Measurements from ENCODE around the gene MTF2. TPM values are rescaled to one million over a fixed set of nuclear protein-coding genes. Genes with fewer than 3 reads are reported as not detected.
A peak's percentile ranks its signal among the peaks of the same experiment; 100 is the strongest.

Gene MTF2
- total and polyA plus RNA-seq, 9 of the 15 experiments (the other 6 are each of a cell fraction or from before 2014, with no cell fraction given) = 29.3 to 124 (median 57.7) TPM

GRCh38 chr1:93051961-93052360 lies 27.1 kb upstream of the MTF2 start (continued):
- TF ChIP-seq YY1 (IDR thresholded peaks at IDR 0.05; ENCODE audit: borderline replicate concordance in 1 of 3, control insufficient read depth in 1 of 3, extremely low read depth in 1 of 3, insufficient read depth in 3 of 3, insufficient read length in 1 of 3, insufficient replicate concordance in 2 of 3, low read depth in 1 of 3, low read length in 2 of 3) = peak in 2 of 3 experiments; percentile 18 to 40
- TF ChIP-seq BRD9 (IDR thresholded peaks at IDR 0.05; ENCODE audit: low read depth, partially characterized antibody) = no peak
- TF ChIP-seq CBFA2T2 (conservative IDR thresholded peaks at IDR 0.05) = peak; percentile 71
- no peak for TF ChIP-seq NR4A1 (CRISPR knock-in tag; IDR thresholded peaks at IDR 0.05)
- TF ChIP-seq NR4A1 (tag; IDR thresholded peaks at IDR 0.05) = no peak
- no peak for TF ChIP-seq E2F6 (IDR thresholded peaks at IDR 0.05; ENCODE audit: borderline replicate concordance in 1 of 2, extremely low read depth in 1 of 2, insufficient read depth in 1 of 2, insufficient read length in 1 of 2, low read depth in 1 of 2, low read length in 1 of 2, poor library complexity in 1 of 2, severe bottlenecking in 1 of 2)
- no peak for TF ChIP-seq MTA2 (IDR thresholded peaks at IDR 0.05; ENCODE audit: low read depth)
- TF ChIP-seq NFE2L1 (tag; IDR thresholded peaks at IDR 0.05; ENCODE audit: borderline replicate concordance, low read depth) = no peak
- no peak for TF ChIP-seq DACH1 (IDR thresholded peaks at IDR 0.05; ENCODE audit: partially characterized antibody)
- TF ChIP-seq IFI16 (CRISPR knock-in tag; IDR thresholded peaks at IDR 0.05) = no peak
- no peak for TF ChIP-seq GTF2A2 (tag; IDR thresholded peaks at IDR 0.05)
- TF ChIP-seq STAT5B (CRISPR knock-in tag; IDR thresholded peaks at IDR 0.05) = no peak
- TF ChIP-seq DDX20 (tag; IDR thresholded peaks at IDR 0.05; ENCODE audit: low read depth) = no peak
- no peak for TF ChIP-seq ZNF384 (IDR thresholded peaks at IDR 0.05; ENCODE audit: low read depth, low read length)
- TF ChIP-seq CHD2 (IDR thresholded peaks at IDR 0.05; ENCODE audit: low read depth, low read length) = no peak
- no peak for TF ChIP-seq ZBTB33 (CRISPR knock-in tag; IDR thresholded peaks at IDR 0.05)
- TF ChIP-seq BCL6 (CRISPR knock-in tag; IDR thresholded peaks at IDR 0.05) = no peak
- no peak for TF ChIP-seq NKRF (IDR thresholded peaks at IDR 0.05; ENCODE audit: borderline replicate concordance)
- TF ChIP-seq MEIS2 (IDR thresholded peaks at IDR 0.05; ENCODE audit: partially characterized antibody) = peak; percentile 55
- no peak for TF ChIP-seq FOXP1 (CRISPR knock-in tag; IDR thresholded peaks at IDR 0.05)
- no peak for TF ChIP-seq TSHZ1 (CRISPR knock-in tag; IDR thresholded peaks at IDR 0.05)

Data from K562 (cell line).